ENCODE results near the gene RPUSD3.

The RPUSD3 gene

GRCh38 chr3:9889405-9889804 lies 45.6 kb upstream of the RPUSD3 start:
- TF ChIP-seq, protein P1, sequence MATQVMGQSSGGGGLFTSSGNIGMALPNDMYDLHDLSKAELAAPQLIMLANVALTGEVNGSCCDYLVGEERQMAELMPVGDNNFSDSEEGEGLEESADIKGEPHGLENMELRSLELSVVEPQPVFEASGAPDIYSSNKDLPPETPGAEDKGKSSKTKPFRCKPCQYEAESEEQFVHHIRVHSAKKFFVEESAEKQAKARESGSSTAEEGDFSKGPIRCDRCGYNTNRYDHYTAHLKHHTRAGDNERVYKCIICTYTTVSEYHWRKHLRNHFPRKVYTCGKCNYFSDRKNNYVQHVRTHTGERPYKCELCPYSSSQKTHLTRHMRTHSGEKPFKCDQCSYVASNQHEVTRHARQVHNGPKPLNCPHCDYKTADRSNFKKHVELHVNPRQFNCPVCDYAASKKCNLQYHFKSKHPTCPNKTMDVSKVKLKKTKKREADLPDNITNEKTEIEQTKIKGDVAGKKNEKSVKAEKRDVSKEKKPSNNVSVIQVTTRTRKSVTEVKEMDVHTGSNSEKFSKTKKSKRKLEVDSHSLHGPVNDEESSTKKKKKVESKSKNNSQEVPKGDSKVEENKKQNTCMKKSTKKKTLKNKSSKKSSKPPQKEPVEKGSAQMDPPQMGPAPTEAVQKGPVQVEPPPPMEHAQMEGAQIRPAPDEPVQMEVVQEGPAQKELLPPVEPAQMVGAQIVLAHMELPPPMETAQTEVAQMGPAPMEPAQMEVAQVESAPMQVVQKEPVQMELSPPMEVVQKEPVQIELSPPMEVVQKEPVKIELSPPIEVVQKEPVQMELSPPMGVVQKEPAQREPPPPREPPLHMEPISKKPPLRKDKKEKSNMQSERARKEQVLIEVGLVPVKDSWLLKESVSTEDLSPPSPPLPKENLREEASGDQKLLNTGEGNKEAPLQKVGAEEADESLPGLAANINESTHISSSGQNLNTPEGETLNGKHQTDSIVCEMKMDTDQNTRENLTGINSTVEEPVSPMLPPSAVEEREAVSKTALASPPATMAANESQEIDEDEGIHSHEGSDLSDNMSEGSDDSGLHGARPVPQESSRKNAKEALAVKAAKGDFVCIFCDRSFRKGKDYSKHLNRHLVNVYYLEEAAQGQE (IDR thresholded peaks at IDR 0.05; ENCODE audit: low read depth), result no peak
- no peak for TF ChIP-seq ZBTB7A (IDR thresholded peaks at IDR 0.05; ENCODE audit: low read depth)
- no peak for TF ChIP-seq TEAD4 (IDR thresholded peaks at IDR 0.05)
- TF ChIP-seq YY1 (IDR thresholded peaks at IDR 0.05; ENCODE audit: low read depth), result no peak
- TF ChIP-seq RAD21 (IDR thresholded peaks at IDR 0.05; ENCODE audit: low read depth), result no peak
- TF ChIP-seq, protein P2, sequence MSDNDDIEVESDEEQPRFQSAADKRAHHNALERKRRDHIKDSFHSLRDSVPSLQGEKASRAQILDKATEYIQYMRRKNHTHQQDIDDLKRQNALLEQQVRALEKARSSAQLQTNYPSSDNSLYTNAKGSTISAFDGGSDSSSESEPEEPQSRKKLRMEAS (IDR thresholded peaks at IDR 0.05), result no peak
- TF ChIP-seq FOXM1 (IDR thresholded peaks at IDR 0.05; ENCODE audit: borderline replicate concordance, low read depth), result no peak
- no peak for TF ChIP-seq TAF1 (IDR thresholded peaks at IDR 0.05; ENCODE audit: low read depth)
- TF ChIP-seq TCF12 (IDR thresholded peaks at IDR 0.05; ENCODE audit: low read depth), result no peak

DNA sequence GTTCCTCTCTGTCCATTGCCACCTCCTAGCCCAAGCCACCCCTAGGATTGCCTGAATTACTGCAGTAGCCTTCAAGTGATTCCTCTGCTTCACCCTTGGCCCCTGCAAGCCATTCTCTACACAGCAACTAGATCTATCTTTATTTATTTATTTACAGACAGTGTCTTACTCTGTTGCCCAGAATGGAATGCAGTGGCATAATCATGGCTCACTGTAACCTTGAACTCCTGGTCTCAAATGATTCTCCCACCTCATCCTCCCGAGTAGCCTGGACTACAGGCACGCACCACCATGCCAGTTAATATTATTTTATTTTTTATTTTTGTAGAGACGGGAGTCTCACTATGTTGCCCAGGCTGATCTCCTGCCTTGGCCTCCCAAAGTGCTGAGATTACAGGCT lies 44.7 kb upstream of the RPUSD3 start:
- TF ChIP-seq, protein P2 (IDR thresholded peaks at IDR 0.05), result no peak
- TF ChIP-seq ZBTB7A (IDR thresholded peaks at IDR 0.05; ENCODE audit: low read depth) (no peak), YY1 (IDR thresholded peaks at IDR 0.05; ENCODE audit: low read depth) (no peak), FOXM1 (IDR thresholded peaks at IDR 0.05; ENCODE audit: borderline replicate concordance, low read depth) (no peak), NFIC (IDR thresholded peaks at IDR 0.05) (no peak), RAD21 (IDR thresholded peaks at IDR 0.05; ENCODE audit: low read depth) (no peak), TCF12 (IDR thresholded peaks at IDR 0.05; ENCODE audit: low read depth) (no peak), EGR1 (IDR thresholded peaks at IDR 0.05) (no peak), TAF1 (IDR thresholded peaks at IDR 0.05; ENCODE audit: low read depth) (no peak), CEBPB (IDR thresholded peaks at IDR 0.05) (no peak), CREB1 (IDR thresholded peaks at IDR 0.05; ENCODE audit: low read depth) (no peak), EP300 (IDR thresholded peaks at IDR 0.05; ENCODE audit: borderline replicate concordance) (no peak), TEAD4 (IDR thresholded peaks at IDR 0.05) (no peak)
- TF ChIP-seq, protein P1 (IDR thresholded peaks at IDR 0.05; ENCODE audit: low read depth), result no peak
- TF ChIP-seq, protein P3, sequence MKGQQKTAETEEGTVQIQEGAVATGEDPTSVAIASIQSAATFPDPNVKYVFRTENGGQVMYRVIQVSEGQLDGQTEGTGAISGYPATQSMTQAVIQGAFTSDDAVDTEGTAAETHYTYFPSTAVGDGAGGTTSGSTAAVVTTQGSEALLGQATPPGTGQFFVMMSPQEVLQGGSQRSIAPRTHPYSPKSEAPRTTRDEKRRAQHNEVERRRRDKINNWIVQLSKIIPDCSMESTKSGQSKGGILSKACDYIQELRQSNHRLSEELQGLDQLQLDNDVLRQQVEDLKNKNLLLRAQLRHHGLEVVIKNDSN (IDR thresholded peaks at IDR 0.05), result no peak

DNA sequence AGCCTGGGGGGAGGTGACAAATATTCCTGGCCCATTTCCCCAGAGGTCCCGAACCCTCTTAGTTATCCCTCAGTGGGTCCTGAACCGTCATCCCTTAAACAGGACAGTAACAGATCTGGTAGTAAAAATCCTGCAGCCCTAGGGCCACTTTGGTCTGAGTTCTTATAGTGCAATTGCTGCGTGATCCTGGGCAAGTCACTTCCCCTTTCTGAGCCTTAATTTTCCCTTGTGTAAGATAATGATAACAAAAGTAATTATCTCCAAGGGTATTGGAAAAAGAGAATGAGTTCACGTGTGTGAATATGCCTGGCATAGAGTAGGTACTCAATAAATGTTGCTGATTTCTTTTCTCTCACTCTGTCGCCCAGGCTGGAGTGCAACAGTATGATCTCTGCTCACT lies 43.7 kb upstream of the RPUSD3 start:
- TF ChIP-seq CEBPB (IDR thresholded peaks at IDR 0.05) (no peak), TCF12 (IDR thresholded peaks at IDR 0.05; ENCODE audit: low read depth) (no peak), FOXM1 (IDR thresholded peaks at IDR 0.05; ENCODE audit: borderline replicate concordance, low read depth) (no peak), RAD21 (IDR thresholded peaks at IDR 0.05; ENCODE audit: low read depth) (no peak), EGR1 (IDR thresholded peaks at IDR 0.05) (no peak), NFIC (IDR thresholded peaks at IDR 0.05) (no peak)
- TF ChIP-seq, protein P2 (IDR thresholded peaks at IDR 0.05), result no peak
- TF ChIP-seq, protein P1 (IDR thresholded peaks at IDR 0.05; ENCODE audit: low read depth), result no peak

GRCh38 chr3:9886328-9886727 lies 42.5 kb upstream of the RPUSD3 start:
- TF ChIP-seq, protein P1 (IDR thresholded peaks at IDR 0.05; ENCODE audit: low read depth), result no peak
- TF ChIP-seq CEBPB (IDR thresholded peaks at IDR 0.05), result no peak
- TF ChIP-seq RAD21 (IDR thresholded peaks at IDR 0.05; ENCODE audit: low read depth), result no peak
- no peak for TF ChIP-seq YY1 (IDR thresholded peaks at IDR 0.05; ENCODE audit: low read depth)
- no peak for TF ChIP-seq NFIC (IDR thresholded peaks at IDR 0.05)
- TF ChIP-seq, protein P3 (IDR thresholded peaks at IDR 0.05), result no peak
